NOMO-1 (cell line): Measurements from ENCODE around the gene ATL1.

ENCODE experiments used
- DNase-seq, 2 experiments: peaks; one replicate each; lab custom pipeline; 2025; ENCODE audit not compliant: unreplicated experiment in 2 of 2; lab: John Stamatoyannopoulos, UW

Gene ATL1

DNA sequence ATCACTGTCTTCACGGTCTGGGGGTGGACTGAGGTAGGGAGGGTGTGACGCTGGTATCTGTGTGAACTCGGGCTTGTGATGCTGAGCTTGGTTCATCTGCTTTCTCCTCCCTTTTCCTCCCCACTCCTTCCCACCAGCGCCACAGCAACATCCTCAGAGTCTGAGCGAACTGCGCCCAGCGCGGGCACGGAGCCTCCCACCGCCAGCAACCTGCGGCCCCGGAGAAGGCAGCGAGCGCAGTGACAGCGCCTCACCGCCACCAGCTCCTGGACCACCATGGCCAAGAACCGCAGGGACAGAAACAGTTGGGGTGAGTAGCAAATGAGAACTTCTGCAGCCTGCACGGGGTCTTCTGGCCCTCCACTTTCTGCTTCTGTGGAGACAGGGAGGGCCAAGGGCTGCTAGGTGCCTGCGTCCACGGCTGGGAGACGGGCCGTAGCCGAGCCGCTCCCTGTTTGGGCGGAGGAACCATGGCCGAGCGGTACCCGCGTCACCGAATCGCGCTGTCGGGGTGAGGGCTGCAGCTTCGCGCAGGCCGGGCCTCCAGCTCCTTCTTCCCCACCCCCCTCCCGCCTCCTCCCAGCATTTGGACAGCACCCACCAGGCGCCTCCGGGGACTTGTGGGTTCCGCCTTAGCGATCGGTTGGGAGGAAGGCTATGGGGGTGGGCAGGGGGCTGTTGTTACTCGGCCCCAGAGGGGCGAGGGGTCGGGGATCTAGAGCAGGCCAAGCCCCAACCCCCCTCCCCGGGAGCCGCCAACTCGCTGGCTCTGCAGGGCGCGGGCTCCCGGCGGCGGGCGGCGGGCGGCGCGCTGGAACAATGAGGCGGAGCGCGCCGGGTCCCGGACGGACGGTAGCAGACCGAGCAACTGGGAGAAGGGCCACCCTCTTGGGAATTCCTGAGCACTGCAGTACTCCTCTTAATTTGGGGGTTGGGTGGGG lies at the start of gene ATL1:
Gene ATL1 (plus strand): TSS at position 156 of the 941 bp plus-strand sequence. CDS start 121 bp downstream, at position 277.
- peak; percentile 40 to 66 for DNase-seq

DNA sequence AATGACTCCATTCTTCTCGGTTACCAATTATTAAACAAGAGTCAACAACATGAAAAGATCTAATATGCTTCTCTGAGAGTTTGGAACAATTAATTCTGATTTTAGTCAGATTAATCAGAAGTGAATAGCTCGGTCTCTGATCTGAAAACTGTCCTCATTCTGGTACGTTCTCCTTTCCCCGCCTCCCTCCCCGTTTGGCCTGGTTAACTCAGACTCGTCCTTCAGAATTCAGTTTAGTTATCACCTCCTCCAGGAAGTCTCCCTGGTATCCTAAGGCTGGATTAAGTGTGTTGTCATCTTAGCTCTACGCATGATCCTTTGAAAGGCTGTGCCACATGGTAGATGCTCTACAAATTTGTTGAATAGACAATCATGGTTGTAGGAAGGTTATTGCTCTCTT lies 49.8 kb upstream of the ATL1 start:
- no peak for DNase-seq

DNA sequence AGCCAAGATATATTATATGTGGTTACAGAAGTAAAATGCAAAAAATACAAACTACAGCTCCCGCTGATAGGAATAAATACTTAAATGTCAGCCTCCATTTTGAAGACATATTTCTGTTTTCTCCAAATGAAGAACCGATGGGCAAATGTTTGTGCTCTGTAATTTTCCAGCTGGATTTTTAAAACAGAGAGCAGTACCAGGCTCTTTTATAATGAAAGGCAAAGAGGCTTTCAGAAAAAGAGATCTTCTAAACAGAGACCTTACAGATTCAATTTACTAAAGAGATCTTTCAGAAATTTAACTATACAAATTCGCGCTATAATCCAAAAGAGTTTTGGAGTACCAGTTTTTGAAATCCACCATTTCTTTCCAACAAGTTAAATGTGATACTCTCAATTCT lies 47.5 kb upstream of the ATL1 start:
- DNase-seq = no peak

DNA sequence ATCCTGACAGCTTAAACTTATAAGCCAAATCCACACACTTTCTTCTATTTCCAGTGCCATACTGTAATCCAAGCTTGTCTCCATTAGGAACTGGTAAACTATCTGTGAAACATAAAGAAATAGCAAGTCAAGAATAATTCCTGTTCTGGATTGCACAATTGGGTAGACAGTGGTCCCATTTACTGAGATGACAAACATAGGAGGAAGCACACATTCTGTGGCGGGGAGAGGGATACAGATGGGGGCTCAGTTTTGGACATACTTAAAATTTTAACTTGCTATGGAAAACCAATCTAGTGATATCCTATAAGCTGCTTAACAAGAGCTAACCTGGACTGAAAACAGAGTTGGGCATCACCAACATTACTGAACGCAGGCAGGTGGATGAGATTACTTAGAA lies 43.9 kb upstream of the ATL1 start:
- no peak for DNase-seq

DNA sequence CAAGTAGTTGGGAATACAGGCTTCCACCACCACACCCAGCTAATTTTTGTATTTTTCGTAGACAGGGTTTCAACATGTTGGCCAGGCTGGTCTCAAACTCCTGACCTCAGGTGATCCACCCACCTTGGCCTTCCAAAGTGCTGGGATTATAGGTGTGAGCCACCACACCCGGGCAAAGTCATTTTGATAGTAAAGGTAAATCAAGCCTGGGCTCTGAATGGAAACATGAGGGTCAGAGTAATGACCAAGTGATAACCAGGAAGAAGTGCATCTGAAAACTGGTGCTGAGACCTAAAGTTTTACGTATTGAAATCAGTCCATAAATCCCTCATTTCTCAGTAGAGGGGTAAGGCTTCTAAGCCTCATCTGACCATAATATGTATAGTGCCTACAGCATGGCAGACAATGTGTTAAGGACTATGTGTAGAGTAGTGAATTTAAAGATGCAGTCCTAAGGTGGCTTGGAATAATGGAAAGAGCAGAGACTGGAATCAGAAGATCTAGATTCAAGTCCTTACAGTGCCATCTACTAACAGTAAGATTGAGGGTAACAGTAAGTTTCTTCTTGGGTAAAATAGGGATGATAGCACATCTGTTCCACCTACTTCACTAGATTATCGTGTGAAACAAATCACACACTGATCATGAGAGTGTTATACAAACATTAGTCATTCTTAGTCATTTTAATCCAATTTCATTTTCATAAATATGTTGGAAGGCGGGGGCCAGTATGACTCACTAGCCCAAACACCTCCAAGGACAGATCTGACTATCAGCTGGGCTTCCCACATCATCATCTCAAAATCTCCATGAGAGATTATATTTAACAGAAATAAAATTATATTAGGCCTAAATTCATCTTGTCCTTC lies 38.8 kb upstream of the ATL1 start:
- no peak for DNase-seq

DNA sequence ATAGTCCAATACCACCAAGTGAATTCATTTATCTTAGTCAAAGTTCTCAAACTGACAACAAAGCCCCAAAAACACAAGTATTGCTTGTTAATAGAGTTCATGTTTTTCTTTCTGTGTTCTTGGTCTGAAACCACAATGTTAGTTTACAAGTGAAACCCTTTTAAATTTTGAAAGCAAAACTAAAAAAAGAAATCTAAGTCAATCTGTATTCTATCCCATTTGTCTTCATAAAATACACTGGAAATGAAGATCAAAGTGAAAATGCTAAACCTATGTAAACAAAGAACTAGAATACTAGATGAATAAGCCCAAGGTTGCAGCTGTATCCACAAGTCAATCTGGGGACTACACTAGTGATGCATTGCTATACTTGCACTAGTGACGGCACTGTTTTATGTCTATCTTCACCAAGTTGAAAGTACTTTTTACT lies 38.0 kb upstream of the ATL1 start:
- DNase-seq = no peak

DNA sequence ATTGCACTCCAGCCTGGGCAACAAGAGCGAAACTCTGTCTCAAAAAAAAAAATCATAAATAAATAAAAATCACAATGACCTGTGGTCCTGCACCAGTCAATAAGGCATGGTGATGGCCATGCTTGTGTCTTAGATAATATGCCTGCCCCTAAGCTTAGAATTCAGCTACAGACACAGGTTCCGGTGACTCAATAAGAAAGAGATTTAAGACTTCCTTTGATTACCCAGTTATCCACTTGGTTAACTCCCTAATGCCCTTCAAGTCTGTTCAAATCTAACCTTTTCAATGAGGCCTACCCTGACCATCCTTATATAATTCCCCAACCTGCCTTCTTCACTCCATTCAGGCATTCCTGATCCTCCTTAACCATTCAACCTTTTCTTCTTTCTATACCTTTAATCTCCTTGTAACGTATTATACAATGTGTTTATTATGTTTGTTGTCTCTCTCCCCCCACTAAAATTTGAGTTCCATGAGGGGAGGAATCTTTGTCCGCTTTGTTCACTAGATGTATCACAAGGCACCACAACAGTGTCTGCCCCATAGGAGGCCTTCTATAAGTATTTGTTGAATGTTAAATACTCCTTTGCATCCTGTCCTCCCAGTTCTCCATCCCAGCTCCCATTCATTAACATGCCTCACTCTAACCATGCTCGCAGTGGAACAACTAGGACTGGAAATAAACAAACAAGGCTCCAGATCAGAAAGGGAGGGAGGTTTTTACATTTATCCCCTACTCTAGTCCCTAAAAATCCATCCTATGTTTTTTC lies 36.5 kb upstream of the ATL1 start:
- no peak for DNase-seq

DNA sequence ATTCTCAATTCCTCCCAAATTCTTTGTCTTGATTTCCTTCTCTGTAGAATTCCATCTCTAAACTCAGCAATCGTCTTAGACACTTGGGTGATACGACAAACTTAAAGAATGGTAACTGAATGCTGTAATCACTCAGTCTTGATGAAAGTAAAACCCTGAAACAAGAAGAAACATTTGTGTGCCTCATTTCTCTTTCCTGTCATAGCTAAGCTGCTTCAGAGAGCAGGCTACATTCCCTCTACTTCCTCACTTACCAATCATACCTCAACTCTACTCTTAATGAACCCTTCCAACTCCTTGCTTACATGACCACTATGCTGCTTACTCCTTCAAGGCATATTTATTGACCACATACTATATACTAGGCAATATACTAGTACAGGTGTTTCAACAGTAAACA lies 35.9 kb upstream of the ATL1 start:
- no peak for DNase-seq

DNA sequence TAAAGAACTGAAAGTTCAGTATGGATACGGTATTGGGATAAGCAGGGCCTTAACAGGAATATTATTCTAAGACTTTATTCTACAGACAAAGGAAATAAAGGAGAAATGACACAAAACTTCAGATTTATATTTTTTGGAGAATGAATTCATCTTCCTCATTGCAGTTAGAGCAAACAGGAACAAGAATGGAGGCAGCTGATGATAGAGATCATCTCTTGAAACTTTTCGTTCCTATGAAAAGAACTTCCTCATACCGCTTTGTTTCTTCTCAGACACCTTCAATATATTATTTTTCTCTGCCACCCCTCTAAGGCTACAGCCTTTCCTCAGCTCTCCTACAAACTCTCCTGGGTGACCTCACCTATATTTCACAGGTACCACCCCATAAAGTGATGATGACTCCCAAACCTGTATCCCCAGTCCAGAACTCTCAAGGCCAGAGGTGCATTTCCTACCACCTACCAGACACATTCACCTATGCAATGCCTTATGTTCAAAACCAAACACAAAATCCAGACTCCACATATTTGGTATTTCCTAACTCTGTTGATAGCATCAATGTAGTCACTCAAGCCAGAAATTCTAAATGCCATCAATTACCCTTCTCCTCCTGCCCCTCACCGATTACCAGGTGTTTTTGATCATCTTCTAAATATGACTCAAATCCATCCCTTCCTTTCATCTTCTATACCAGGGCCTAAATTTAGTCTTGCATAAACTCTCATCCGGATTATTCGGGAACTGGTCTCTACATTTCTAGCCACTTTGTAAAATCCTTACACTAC lies 35.0 kb upstream of the ATL1 start:
- DNase-seq = peak in 1 of 2 experiments; percentile 78

DNA sequence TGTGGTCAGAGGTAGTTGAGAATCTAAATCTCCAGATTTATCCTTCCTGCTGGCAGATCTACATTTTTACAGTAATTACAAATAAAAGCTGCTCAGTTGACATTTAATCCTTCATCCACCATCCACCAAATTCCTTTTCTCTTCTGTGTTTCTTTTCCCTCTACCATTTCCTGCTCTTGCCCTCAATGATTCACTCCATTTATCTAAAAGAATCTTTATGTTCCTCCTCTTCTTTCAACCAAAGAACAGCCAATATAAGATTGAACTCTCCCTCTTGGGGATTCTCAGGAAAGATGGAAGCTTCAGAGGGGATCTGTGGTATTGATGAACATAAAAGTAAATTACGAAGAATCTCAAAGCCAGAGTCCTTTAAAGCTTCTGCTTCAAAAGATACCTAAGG lies 31.9 kb upstream of the ATL1 start:
- DNase-seq = no peak

DNA sequence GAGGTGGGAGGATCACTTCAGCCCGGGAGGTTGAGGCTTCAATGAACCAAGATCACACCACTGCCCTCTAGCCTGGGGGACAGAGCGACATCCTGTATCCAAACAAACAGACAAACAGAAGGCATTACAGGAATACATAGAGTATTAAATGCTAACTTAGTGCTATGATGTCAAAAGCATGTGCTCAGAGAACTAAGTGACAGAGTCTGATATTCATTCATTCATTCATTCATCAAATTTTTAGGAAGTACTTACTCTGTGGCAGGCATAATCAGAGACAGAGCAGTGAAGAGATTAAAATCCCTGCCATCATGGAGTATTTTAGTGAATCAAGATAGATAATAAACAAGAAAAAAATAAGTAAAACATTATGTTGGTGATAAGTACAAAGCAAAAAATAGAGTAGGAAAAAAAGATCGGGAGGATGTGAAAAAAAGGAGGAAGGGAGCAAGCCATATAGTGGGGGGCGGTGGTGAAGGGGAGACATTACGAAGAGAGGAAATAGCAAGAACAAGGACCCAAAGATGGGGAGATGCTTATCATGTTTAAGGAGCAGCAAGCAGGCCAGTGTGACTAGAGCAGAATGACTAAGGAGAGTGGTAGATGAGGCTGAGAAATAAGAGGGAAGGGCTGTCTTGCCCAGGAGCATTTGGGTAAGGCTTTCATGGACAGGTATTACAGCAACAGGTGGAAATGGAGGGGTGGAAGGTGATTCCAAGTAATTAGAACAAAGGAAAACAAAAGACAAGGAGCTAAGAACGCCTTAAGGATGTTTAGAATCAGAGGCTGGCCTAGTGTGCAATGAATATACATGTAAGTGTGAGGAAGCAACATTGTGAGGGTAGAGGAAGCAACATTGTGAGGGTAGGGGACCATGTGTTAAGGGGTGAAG lies 30.4 kb upstream of the ATL1 start:
- no peak for DNase-seq

DNA sequence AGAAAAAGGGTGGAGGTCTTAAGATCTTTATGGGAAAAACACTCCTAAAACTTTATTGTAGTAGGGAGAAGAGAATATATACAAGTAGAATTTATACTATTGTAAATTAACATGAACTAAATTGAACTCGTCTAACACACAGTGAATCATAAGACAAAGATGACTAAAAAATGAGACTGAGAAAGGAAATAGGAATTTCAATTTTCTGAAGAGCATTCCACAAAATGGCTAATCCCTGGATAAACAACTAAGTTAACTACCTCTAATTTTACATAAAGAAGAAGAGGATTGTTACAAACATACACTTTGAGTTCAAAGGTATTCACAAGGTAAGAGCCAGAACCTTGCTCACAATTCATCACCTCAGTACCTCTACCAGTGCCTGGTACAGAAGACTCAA lies 29.6 kb upstream of the ATL1 start:
- DNase-seq = no peak

DNA sequence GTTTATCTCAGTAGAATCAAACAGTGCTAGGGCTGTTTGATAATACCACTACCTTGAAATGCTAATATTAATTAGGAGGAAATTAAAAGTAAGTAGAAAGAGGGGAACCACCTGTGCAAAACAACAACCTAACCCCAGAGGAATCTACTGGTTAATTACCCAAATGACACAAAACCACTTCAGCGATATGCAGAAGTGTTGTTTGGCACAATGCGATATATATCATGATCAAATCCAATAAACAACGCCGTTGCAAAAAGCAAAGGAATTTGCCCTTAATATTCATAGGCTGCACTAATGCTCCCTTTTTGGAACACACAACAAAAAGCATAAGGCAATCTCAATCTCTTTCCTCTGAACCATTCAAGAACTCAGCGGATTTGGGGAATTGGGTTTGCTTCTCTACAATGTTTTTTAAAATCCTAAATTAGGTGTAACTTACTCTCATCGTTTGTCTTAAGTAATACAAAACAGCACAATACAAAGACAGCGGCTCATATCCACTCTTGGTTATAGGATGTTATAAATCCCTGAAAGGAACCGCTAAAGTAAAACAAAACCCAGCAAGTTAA lies 29.1 kb upstream of the ATL1 start:
- DNase-seq = no peak

DNA sequence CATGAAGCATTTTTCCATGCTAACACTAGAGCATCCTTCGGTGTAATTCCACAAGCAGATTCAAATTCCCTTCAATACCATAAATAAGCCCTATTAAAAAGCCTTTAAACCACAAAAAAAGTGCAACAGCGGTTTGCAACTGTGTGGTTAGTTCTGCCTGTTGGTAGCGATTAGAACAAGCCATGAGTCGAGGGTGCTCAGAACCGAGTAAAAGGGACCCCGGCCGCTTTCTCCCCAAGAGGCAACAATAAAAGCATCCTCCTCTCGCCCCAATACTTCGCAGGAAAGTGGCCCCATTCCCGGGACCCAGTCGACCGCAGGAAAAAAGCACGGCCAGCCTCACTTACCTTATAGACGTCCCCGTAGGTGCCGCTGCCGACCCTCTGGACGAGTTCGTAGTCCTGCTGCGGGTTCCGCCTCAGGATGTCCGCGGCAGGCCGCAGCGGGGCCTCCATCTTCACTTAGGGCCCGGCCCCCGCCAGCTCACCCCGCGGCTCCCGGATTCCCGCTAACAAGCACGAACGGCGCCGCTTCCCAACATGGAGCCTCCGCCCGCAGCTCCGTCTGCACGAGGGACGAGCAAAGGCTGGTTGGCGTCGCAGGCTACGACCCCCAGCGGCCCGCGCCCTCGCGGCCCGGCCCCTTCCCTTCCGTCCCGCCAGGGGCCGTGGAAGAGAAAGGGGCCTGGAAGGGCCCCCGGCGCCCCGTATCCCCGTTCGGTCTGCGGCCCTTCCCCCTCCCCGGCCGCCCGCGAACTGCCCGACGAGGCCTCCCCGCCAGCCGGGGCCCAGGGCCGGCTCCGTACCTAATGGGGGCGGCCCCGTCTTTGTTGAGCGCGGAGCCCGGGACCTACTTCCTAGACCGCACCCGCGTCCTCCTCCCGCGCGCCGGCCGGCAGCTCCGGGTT lies 28.1 kb upstream of the ATL1 start:
- no peak for DNase-seq

DNA sequence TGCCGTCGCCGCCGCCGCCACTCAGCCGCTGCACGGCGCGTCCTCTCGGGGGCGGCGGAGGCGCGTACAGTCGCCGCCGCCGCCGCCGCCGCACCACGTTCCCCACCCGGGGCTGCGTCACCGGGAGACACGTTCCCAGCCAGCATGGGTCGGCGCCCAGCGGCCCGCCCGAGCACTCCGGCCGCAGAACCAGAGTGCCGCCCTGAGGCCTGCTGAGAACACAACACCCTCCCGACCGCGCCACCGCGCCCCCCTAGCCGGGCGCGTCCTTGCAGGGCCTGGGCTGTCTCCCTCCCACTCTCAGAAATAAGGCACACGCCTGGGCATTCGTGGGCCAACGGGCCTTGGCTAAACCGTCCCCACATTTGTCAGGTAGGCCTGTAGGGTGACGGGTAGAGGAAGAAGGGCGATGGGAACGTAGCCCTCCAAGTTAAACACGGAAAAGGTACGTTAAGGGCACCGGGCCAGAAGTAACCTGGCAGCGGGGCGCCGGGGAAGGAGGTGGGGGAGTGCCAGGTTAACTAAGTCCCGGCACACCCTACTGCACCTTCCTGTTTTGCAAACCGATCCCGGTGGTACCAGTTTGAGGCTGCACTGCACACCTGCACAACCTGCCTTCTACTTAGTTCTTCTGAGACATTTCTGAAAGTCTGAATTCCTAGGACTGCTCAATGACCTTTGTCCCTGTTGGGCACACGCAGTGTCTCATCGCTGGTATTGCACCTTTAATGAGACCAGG lies 27.3 kb upstream of the ATL1 start, which contains the start of gene MAP4K5:
Gene MAP4K5 (minus strand): TSS at position 68 of the 739 bp plus-strand sequence. CDS start 520 bp downstream, outside the sequence.
- DNase-seq = peak; percentile 83 to 89

DNA sequence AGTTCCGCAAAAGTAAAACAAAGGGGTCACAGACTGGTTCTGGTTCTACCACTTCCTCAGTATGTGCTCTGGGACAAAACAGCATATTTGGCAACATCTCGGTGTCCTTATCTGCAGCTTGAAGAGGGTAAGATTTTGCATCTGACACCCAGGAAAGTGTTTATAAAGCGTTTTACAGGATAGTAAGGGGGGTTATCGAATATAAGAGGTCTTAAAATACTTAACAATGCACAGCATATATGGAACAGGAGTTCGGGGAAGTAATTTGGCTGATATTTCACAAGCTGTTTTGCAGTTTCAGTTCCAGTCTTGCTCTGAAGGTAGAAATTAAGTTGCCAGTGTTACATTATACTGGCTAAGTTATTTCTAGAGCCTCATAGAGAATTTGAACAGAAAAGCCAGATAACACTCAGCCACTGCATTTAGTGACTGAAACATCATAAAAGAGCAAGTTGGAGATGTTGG lies 26.7 kb upstream of the ATL1 start:
- peak; percentile 76 to 95 for DNase-seq

DNA sequence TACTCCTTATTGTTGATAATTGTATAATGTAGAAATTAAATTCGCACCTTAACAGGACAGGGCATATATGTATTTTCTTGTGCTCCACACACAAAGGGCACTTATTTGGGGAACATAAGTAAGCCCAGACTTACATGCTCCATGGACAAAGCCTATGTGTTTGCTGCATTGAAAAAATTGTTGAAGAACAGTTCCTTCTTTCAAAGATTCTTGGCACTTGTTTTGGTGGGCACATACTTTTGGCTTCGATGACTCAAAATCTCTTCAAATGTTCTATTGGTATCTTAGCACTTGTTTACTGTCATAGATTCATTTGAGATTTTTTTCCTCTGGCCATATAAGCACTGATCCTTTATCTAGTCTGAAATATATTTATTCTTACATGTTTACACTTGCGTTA lies 26.1 kb upstream of the ATL1 start:
- peak; percentile 15 to 25 for DNase-seq
